Kidney (tissue), 14 donors: ENCODE data around the gene DEUP1. TPM values are rescaled to one million over a fixed set of nuclear protein-coding genes. Genes with fewer than 3 reads are reported as not detected.
"Not testable (repeated sequence)": the region's sequence is repeated elsewhere in the genome, so short reads cannot be mapped to it uniquely, and the experiment has no call there.

Experiments used
- DNase-seq, 5 donors: peaks; one replicate each; pipeline ENCODE4 v3.0.0-alpha.2; 2013 to 2020
- FAIRE-seq: peaks from 2 replicates; lab custom pipeline; 2012; peaks lifted over from hg19 to GRCh38; lab: Jason Lieb, UNC
- H3K27ac ChIP-seq, 2 donors: one replicate each; pipeline ENCODE4 v1.7.0; 2013; ENCODE audit warnings: low read depth in 2 of 2, low read length in 2 of 2, inconsistent platforms in 1 of 2
- H3K27me3 ChIP-seq: one replicate; pipeline ENCODE4 v1.7.1; 2013; ENCODE audit warnings: low read length, inconsistent platforms; ENCODE audit not compliant: control insufficient read depth, insufficient read depth
- H3K36me3 ChIP-seq, 3 donors: one replicate each; pipeline versions ENCODE4 v1.7.0 to v1.7.1; 2013; ENCODE audit warnings: low read length in 3 of 3, control low read depth in 1 of 3, inconsistent platforms in 1 of 3; ENCODE audit not compliant: insufficient read depth in 3 of 3, control insufficient read depth in 2 of 3
- H3K4me1 ChIP-seq, 3 donors: one replicate each; pipeline versions ENCODE4 v1.7.0 to v1.7.1; 2013; ENCODE audit warnings: low read length in 3 of 3, inconsistent platforms in 1 of 3, low read depth in 1 of 3; ENCODE audit not compliant: control insufficient read depth in 2 of 3, insufficient read depth in 2 of 3
- H3K4me3 ChIP-seq, 3 donors: one replicate each; pipeline versions ENCODE4 v1.7.0 to v1.8.1; 2013; ENCODE audit warnings: low read length in 3 of 3, control low read depth in 1 of 3, inconsistent platforms in 1 of 3
- H3K9ac ChIP-seq, 3 donors: one replicate each; pipeline versions ENCODE4 v1.7.0 to v1.7.1; 2013; ENCODE audit warnings: low read length in 3 of 3, control low read depth in 1 of 3, inconsistent platforms in 1 of 3
- H3K9me3 ChIP-seq, 3 donors: one replicate each; pipeline versions ENCODE4 v1.7.0 to v1.7.1; 2013; ENCODE audit warnings: low read length in 3 of 3, control low read depth in 1 of 3, inconsistent platforms in 1 of 3; ENCODE audit not compliant: control insufficient read depth in 2 of 3, insufficient read depth in 1 of 3
- intact Hi-C: fragments of 100-400 bp; cut with DNase I; formaldehyde crosslinking; loops from one replicate; pipeline ENCODE4 v1.11.1; 2022
- polyA plus RNA-seq: library from polyadenylated mRNA; stranded (reverse); fragments of 350-450 nt; fragmentation: Illumina TruSeq; extraction: RNeasy Lipid Tissue Mini Kit (QIAGEN cat#74804); gene quantifications from one replicate; pipeline ENCODE4 v1.2.3, GENCODE V29; 2014; ENCODE audit warnings: low read depth, low replicate concordance; ENCODE audit not compliant: insufficient read depth
- total RNA-seq: library from RNA; stranded (reverse); fragmentation: NEBNext Ultra II Directional; extraction: Animal tissue kit (Norgen Biotek cat#: 25700); gene quantifications from one replicate; pipeline ENCODE4 v1.2.1, GENCODE V29; 2021
- TF ChIP-seq, protein P1 (sequence below): IDR thresholded peaks from 3 replicates; pipeline ENCODE4 v1.5.1; 2012; ENCODE audit warnings: mild to moderate bottlenecking, moderate library complexity, borderline replicate concordance; ENCODE audit not compliant: insufficient read depth; ENCODE audit errors: extremely low read depth
- donor health status: control.
- donor health status: control.
- donor health status: control.
- donor health status: control.
- donor health status: control.
- donor health status: DM: yes; HTN: yes; CAD: no.
- donor health status: Normal renal cell carcinoma (clear cell type).

DEUP1 gene
- total and polyA plus RNA-seq, 2 donors from 2014 or later = 0.57 to 0.88 TPM

DNA sequence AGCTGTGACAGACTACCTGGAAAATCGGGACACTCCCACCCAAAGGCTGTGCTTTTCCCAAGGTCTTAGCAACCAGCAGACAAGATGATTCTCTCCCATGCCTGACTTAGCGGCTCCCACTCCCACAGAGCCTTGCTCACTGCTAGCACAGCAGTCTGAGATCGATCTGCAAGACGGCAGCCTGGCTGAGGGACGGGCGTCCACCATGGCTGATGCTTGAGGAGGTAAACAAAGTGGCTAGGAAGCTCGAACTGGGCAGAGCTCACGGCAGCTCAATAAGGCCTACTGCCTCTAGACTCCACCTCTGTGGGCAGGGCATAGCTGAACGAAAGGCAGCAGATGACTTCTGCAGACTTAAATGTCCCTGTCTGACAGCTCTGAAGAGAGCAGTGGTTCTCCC is 127.7 kb downstream of the DEUP1 start:
- intact Hi-C loops = no loop called here

DNA sequence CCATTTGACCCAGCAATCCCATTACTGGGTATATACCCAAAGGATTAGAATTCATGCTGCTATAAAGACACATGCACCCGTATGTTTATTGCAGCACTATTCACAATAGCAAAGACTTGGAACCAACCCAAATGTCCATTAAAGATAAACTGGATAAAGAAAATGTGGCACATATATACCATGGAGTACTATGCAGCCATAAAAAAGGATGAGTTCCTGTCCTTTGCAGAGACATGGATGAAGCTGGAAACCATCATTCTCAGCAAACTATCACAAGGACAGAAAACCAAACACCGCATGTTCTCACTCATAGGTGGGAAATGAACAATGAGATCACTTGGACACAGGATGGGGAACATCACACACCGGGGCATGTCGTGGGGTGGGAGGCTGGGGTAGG is 133.1 kb downstream of the DEUP1 start:
- H3K9ac ChIP-seq, H3K27ac ChIP-seq, H3K9me3 ChIP-seq, intact Hi-C loops, H3K27me3 ChIP-seq, H3K4me1 ChIP-seq, FAIRE-seq, H3K36me3 ChIP-seq, DNase-seq, H3K4me3 ChIP-seq: not testable (repeated sequence)

More for the DNA sequence above, 127.7 kb downstream of the DEUP1 start:
- Histone ChIP-seq H3K4me3 (no peak overlapping the region), H3K9me3 (no peaks in the 10 kb centered on the region), H3K4me1 (no peaks in the 10 kb centered on the region), H3K27ac (no peak overlapping the region), H3K9ac (no peak overlapping the region), H3K36me3 (no peaks in the 10 kb centered on the region), H3K27me3 (no peaks in the 10 kb centered on the region)
- no peak for DNase-seq
- TF ChIP-seq, protein P1, sequence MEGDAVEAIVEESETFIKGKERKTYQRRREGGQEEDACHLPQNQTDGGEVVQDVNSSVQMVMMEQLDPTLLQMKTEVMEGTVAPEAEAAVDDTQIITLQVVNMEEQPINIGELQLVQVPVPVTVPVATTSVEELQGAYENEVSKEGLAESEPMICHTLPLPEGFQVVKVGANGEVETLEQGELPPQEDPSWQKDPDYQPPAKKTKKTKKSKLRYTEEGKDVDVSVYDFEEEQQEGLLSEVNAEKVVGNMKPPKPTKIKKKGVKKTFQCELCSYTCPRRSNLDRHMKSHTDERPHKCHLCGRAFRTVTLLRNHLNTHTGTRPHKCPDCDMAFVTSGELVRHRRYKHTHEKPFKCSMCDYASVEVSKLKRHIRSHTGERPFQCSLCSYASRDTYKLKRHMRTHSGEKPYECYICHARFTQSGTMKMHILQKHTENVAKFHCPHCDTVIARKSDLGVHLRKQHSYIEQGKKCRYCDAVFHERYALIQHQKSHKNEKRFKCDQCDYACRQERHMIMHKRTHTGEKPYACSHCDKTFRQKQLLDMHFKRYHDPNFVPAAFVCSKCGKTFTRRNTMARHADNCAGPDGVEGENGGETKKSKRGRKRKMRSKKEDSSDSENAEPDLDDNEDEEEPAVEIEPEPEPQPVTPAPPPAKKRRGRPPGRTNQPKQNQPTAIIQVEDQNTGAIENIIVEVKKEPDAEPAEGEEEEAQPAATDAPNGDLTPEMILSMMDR = no peak
- FAIRE-seq = no peak

DNA sequence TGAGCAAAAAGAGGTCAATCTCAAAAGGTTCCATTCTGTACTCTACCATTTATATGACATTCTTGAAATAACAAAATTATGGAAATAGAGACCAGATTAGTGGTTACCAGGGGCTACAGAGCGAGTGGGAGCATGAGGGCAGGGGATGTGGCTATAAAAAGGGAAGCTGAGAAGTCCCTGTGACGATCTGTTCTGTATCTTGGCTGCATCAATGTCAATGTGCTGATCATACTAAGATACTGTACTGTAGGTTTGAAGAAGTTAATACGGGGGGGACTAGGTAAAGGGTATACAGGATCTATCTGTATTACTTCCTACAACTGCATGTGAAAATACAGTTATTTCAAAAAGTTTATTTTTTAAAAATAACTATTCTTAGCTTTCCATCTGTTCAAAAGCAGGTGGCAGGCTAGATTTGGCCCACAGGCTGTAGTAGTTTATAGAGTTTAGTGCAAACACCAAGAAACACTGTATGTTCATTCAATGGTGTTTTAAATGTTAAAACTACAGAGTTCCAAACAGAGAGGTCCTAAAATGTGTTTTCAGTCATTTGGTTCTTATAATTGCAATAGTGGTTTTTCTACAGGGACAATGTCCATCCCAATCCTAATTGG is 134.5 kb downstream of the DEUP1 start:
- intact Hi-C loops = no loop called here
- H3K9me3 ChIP-seq = no peaks in the 10 kb centered on the region
- DNase-seq (no peak), FAIRE-seq (no peak)
- H3K4me1 ChIP-seq = no peaks in the 10 kb centered on the region
- TF ChIP-seq, protein P1 = no peak
- no peak overlapping the region for H3K27ac ChIP-seq
- no peak overlapping the region for H3K4me3 ChIP-seq
- H3K27me3 ChIP-seq = no peaks in the 10 kb centered on the region
- H3K36me3 ChIP-seq = no peaks in the 10 kb centered on the region
- H3K9ac ChIP-seq = no peak overlapping the region

DNA sequence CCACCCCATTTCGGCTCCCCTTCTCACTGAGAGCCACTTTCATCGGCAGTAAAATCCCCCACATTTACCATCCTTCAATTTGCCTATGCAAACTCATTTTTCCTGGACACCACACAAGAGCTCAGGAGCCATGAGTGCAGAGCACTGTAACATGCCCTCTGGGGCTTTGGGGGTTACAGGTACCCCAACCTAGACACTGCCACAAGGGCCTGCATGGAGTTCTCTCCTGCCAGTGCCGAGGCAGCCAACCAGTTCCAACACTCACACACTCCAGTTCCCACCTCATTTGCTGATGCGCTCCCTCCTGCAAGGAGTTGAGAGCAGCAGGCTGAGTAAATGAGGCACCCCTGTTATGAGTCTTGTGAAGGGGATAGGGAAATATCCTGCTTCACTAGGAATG is 136.5 kb downstream of the DEUP1 start:
- no peak for FAIRE-seq
- Histone ChIP-seq H3K9me3 (no peaks in the 10 kb centered on the region), H3K27ac (no peak overlapping the region), H3K36me3 (no peaks in the 10 kb centered on the region), H3K4me1 (no peaks in the 10 kb centered on the region), H3K27me3 (no peaks in the 10 kb centered on the region), H3K4me3 (no peak overlapping the region), H3K9ac (no peak overlapping the region)
- intact Hi-C loops = no loop called here
- TF ChIP-seq, protein P1 = no peak
- no peak for DNase-seq
